ENCODE data around the gene REEP1. TPM values are rescaled to one million over a fixed set of nuclear protein-coding genes. Genes with fewer than 3 reads are reported as not detected.

The REEP1 gene
- total RNA-seq, 1 donor from 2014 or later, result 24.0 TPM

- Histone ChIP-seq H3K27ac (ENCODE audit: low read depth, low read length) (peak overlapping the region; percentile 31), H3K9me3 (ENCODE audit: control insufficient read depth in 3 of 3, low read length in 3 of 3) (peaks cover 0 to under 1% (median 0%) of the 10 kb centered on the region in 3 donors), H3K4me1 (ENCODE audit: control insufficient read depth in 3 of 3, insufficient read depth in 3 of 3, low read length in 3 of 3) (peaks cover 24 to 44% (median 28%) of the 10 kb centered on the region in 3 donors), H3K36me3 (ENCODE audit: control insufficient read depth in 3 of 3, insufficient read depth in 3 of 3, low read length in 3 of 3) (no peaks in the 10 kb centered on the region), H3K27me3 (ENCODE audit: control insufficient read depth in 3 of 3, insufficient read depth in 3 of 3, low read length in 3 of 3) (peaks cover 3 to 7% (median 5%) of the 10 kb centered on the region in 3 donors), H3K9ac (ENCODE audit: low read depth in 1 of 3, low read length in 3 of 3) (peak overlapping the region; percentile 75 to 84 (median 84)), H3K4me3 (ENCODE audit: low read length in 3 of 3) (peak overlapping the region; percentile 68 to 79 (median 75))
Observed at GRCh38 chr2:86335865-86336674, 1.4 kb downstream of the REEP1 start.

DNA sequence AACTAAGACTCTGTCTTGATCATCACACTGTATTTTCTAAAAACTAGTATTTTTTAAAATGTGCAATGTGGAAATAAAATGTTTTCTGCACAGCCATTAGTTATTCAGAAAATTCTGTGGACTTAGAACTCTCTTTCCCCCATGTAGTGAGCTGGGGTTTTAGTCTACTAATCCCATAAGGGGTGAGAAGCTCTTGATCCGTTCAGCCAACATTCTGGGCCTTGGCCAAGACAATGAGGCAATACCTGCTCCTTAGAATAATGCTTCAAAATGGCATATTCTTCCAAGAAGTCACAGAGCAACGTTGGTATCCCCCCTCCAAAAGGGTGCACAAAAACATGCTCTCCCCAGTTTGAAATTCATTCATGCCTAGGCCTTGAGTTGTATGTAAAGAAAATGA lies 4.0 kb downstream of the REEP1 start:
- Histone ChIP-seq H3K4me1 (ENCODE audit: control insufficient read depth in 3 of 3, insufficient read depth in 3 of 3, low read length in 3 of 3) (peaks cover 24 to 56% (median 28%) of the 10 kb centered on the region in 3 donors), H3K9ac (ENCODE audit: low read depth in 1 of 3, low read length in 3 of 3) (no peak overlapping the region), H3K27me3 (ENCODE audit: control insufficient read depth in 3 of 3, insufficient read depth in 3 of 3, low read length in 3 of 3) (peaks cover 3 to 7% (median 5%) of the 10 kb centered on the region in 3 donors), H3K4me3 (ENCODE audit: low read length in 3 of 3) (no peak overlapping the region), H3K36me3 (ENCODE audit: control insufficient read depth in 3 of 3, insufficient read depth in 3 of 3, low read length in 3 of 3) (no peaks in the 10 kb centered on the region), H3K9me3 (ENCODE audit: control insufficient read depth in 3 of 3, low read length in 3 of 3) (no peaks in the 10 kb centered on the region), H3K27ac (ENCODE audit: low read depth, low read length) (no peak overlapping the region)

GRCh38 chr2:86332654-86333053 lies 4.8 kb downstream of the REEP1 start:
- Histone ChIP-seq H3K4me3 (ENCODE audit: low read length in 3 of 3) (no peak overlapping the region), H3K27me3 (ENCODE audit: control insufficient read depth in 3 of 3, insufficient read depth in 3 of 3, low read length in 3 of 3) (peaks cover 3 to 7% (median 5%) of the 10 kb centered on the region in 3 donors), H3K9me3 (ENCODE audit: control insufficient read depth in 3 of 3, low read length in 3 of 3) (no peaks in the 10 kb centered on the region), H3K4me1 (ENCODE audit: control insufficient read depth in 3 of 3, insufficient read depth in 3 of 3, low read length in 3 of 3) (peaks cover 21 to 50% (median 28%) of the 10 kb centered on the region in 3 donors), H3K27ac (ENCODE audit: low read depth, low read length) (no peak overlapping the region), H3K36me3 (ENCODE audit: control insufficient read depth in 3 of 3, insufficient read depth in 3 of 3, low read length in 3 of 3) (peaks cover 0 to 2% (median 0%) of the 10 kb centered on the region in 3 donors), H3K9ac (ENCODE audit: low read depth in 1 of 3, low read length in 3 of 3) (peak overlapping the region in 1 of 3 donors; percentile 28)

DNA sequence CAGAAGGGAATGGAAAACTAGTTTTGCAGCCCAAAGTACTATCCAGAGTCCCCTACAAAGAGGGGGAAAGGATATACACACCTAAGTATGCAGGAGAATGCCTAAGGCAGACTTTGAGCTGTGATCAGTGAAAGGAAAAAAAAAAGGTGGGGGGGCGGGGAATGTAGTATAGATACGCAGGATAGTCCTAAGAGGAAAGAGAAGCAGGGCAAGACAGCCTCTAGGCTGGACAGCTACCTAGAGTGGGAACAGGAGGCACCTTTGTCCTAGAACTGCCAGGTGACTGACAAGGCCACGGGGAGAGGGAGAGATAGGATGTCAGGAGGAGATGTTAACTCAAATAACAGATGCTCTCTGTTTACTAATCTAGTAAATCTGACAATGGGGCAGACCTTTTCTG lies 6.0 kb downstream of the REEP1 start:
- H3K27me3 ChIP-seq (ENCODE audit: control insufficient read depth in 3 of 3, insufficient read depth in 3 of 3, low read length in 3 of 3), result peaks cover 0 to 6% (median 5%) of the 10 kb centered on the region in 3 donors
- no peak overlapping the region for H3K27ac ChIP-seq (ENCODE audit: low read depth, low read length)
- no peak overlapping the region for H3K4me3 ChIP-seq (ENCODE audit: low read length in 3 of 3)
- peaks cover 0 to 2% (median 0%) of the 10 kb centered on the region in 3 donors for H3K36me3 ChIP-seq (ENCODE audit: control insufficient read depth in 3 of 3, insufficient read depth in 3 of 3, low read length in 3 of 3)
- no peaks in the 10 kb centered on the region for H3K9me3 ChIP-seq (ENCODE audit: control insufficient read depth in 3 of 3, low read length in 3 of 3)
- H3K9ac ChIP-seq (ENCODE audit: low read depth in 1 of 3, low read length in 3 of 3), result no peak overlapping the region
- H3K4me1 ChIP-seq (ENCODE audit: control insufficient read depth in 3 of 3, insufficient read depth in 3 of 3, low read length in 3 of 3), result peaks cover 16 to 48% (median 27%) of the 10 kb centered on the region in 3 donors

- Histone ChIP-seq H3K4me3 (ENCODE audit: low read length in 3 of 3) (no peak overlapping the region), H3K4me1 (ENCODE audit: control insufficient read depth in 3 of 3, insufficient read depth in 3 of 3, low read length in 3 of 3) (peaks cover 9 to 41% (median 20%) of the 10 kb centered on the region in 3 donors), H3K9ac (ENCODE audit: low read depth in 1 of 3, low read length in 3 of 3) (no peak overlapping the region), H3K9me3 (ENCODE audit: control insufficient read depth in 3 of 3, low read length in 3 of 3) (no peaks in the 10 kb centered on the region), H3K36me3 (ENCODE audit: control insufficient read depth in 3 of 3, insufficient read depth in 3 of 3, low read length in 3 of 3) (peaks cover 0 to 2% (median 0%) of the 10 kb centered on the region in 3 donors), H3K27ac (ENCODE audit: low read depth, low read length) (no peak overlapping the region), H3K27me3 (ENCODE audit: control insufficient read depth in 3 of 3, insufficient read depth in 3 of 3, low read length in 3 of 3) (no peaks in the 10 kb centered on the region)
Observed at GRCh38 chr2:86330001-86330400, 7.4 kb downstream of the REEP1 start.

- H3K27ac ChIP-seq (ENCODE audit: low read depth, low read length), result no peak overlapping the region
- peaks cover 0 to 2% (median 0%) of the 10 kb centered on the region in 3 donors for H3K36me3 ChIP-seq (ENCODE audit: control insufficient read depth in 3 of 3, insufficient read depth in 3 of 3, low read length in 3 of 3)
- no peak overlapping the region for H3K4me3 ChIP-seq (ENCODE audit: low read length in 3 of 3)
- H3K27me3 ChIP-seq (ENCODE audit: control insufficient read depth in 3 of 3, insufficient read depth in 3 of 3, low read length in 3 of 3), result no peaks in the 10 kb centered on the region
- peaks cover 0 to 7% (median 0%) of the 10 kb centered on the region in 3 donors for H3K4me1 ChIP-seq (ENCODE audit: control insufficient read depth in 3 of 3, insufficient read depth in 3 of 3, low read length in 3 of 3)
- no peaks in the 10 kb centered on the region for H3K9me3 ChIP-seq (ENCODE audit: control insufficient read depth in 3 of 3, low read length in 3 of 3)
- no peak overlapping the region for H3K9ac ChIP-seq (ENCODE audit: low read depth in 1 of 3, low read length in 3 of 3)
Observed at GRCh38 chr2:86323273-86324021, 14.0 kb downstream of the REEP1 start.

GRCh38 chr2:86319700-86320580 lies 17.5 kb downstream of the REEP1 start:
- Histone ChIP-seq H3K27me3 (ENCODE audit: control insufficient read depth in 3 of 3, insufficient read depth in 3 of 3, low read length in 3 of 3) (no peaks in the 10 kb centered on the region), H3K4me3 (ENCODE audit: low read length in 3 of 3) (no peak overlapping the region), H3K36me3 (ENCODE audit: control insufficient read depth in 3 of 3, insufficient read depth in 3 of 3, low read length in 3 of 3) (no peaks in the 10 kb centered on the region), H3K27ac (ENCODE audit: low read depth, low read length) (no peak overlapping the region), H3K9me3 (ENCODE audit: control insufficient read depth in 3 of 3, low read length in 3 of 3) (no peaks in the 10 kb centered on the region), H3K4me1 (ENCODE audit: control insufficient read depth in 3 of 3, insufficient read depth in 3 of 3, low read length in 3 of 3) (peaks cover 0 to 8% (median 7%) of the 10 kb centered on the region in 3 donors), H3K9ac (ENCODE audit: low read depth in 1 of 3, low read length in 3 of 3) (no peak overlapping the region)

DNA sequence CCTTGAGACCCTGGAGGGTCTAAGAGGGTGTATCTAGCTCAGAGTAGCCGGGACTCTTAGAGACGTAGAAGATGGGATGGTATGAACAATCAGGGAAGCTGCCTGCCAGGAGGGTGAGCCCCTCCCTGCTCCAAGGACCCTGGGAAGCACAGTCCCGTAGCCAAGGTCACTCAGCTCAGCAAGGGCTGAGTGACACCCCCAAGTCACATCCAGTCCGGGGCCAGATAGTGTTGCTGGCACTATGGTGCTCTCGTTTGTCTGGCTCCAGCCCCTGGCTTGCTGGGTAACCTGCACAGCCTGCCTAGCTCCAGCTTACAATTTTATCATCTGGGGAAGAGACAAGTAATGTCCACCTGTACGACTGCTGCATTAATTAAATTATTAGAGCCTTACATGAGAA lies 22.3 kb downstream of the REEP1 start:
- H3K27ac ChIP-seq (ENCODE audit: low read depth, low read length), result no peak overlapping the region
- no peak overlapping the region for H3K9ac ChIP-seq (ENCODE audit: low read depth in 1 of 3, low read length in 3 of 3)
- no peaks in the 10 kb centered on the region for H3K36me3 ChIP-seq (ENCODE audit: control insufficient read depth in 3 of 3, insufficient read depth in 3 of 3, low read length in 3 of 3)
- H3K4me3 ChIP-seq (ENCODE audit: low read length in 3 of 3), result no peak overlapping the region
- no peaks in the 10 kb centered on the region for H3K9me3 ChIP-seq (ENCODE audit: control insufficient read depth in 3 of 3, low read length in 3 of 3)
- peaks cover 0 to 28% (median 11%) of the 10 kb centered on the region in 3 donors for H3K4me1 ChIP-seq (ENCODE audit: control insufficient read depth in 3 of 3, insufficient read depth in 3 of 3, low read length in 3 of 3)
- no peaks in the 10 kb centered on the region for H3K27me3 ChIP-seq (ENCODE audit: control insufficient read depth in 3 of 3, insufficient read depth in 3 of 3, low read length in 3 of 3)

DNA sequence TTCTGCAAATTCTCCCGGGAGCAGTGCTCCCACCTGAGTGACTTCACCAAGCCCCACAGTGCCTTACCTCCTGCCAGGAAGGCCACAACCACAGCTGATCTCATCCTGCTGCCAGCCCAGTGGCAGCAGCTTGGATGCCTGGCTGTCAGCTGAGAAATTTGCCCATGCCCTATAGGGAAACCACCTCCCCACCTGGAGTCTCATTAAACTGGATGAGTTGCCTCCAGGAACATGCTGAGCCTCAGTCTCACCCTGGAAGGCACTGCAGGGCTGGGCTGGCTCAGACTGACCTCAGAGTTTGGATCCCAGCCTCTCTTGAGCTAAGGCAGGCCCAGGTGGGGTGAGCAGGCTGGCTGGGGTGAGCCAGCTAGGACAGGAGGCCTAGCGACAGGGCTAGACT lies 23.3 kb downstream of the REEP1 start:
- Histone ChIP-seq H3K4me3 (ENCODE audit: low read length in 3 of 3) (no peak overlapping the region), H3K4me1 (ENCODE audit: control insufficient read depth in 3 of 3, insufficient read depth in 3 of 3, low read length in 3 of 3) (peaks cover 3 to 35% (median 13%) of the 10 kb centered on the region in 3 donors), H3K9me3 (ENCODE audit: control insufficient read depth in 3 of 3, low read length in 3 of 3) (no peaks in the 10 kb centered on the region), H3K9ac (ENCODE audit: low read depth in 1 of 3, low read length in 3 of 3) (no peak overlapping the region), H3K36me3 (ENCODE audit: control insufficient read depth in 3 of 3, insufficient read depth in 3 of 3, low read length in 3 of 3) (no peaks in the 10 kb centered on the region), H3K27ac (ENCODE audit: low read depth, low read length) (no peak overlapping the region), H3K27me3 (ENCODE audit: control insufficient read depth in 3 of 3, insufficient read depth in 3 of 3, low read length in 3 of 3) (no peaks in the 10 kb centered on the region)
